HG03064 (cell line): ENCODE measurements around the gene UBE2U.
"Not testable (repeated sequence)": the region's sequence is repeated elsewhere in the genome, so short reads cannot be mapped to it uniquely, and the experiment has no call there.

Experiments used
- ATAC-seq: cut with Tn5 transposase; IDR thresholded peaks from one replicate; pipeline ENCODE4 v1.9.1; 2021; ENCODE audit warnings: low read depth; ENCODE audit not compliant: unreplicated experiment

Gene UBE2U

GRCh38 chr1:64235910-64236309, 32.5 kb downstream of the UBE2U start:
- ATAC-seq, result no peak

GRCh38 chr1:64236541-64236954, 33.1 kb downstream of the UBE2U start:
- ATAC-seq, result no peak

- ATAC-seq, result not testable (repeated sequence)
These were observed 36.1 kb downstream of the UBE2U start for GRCh38 chr1:64239519-64239918.

GRCh38 chr1:64240206-64240605, 36.8 kb downstream of the UBE2U start:
- no peak for ATAC-seq

GRCh38 chr1:64241069-64241468, 37.6 kb downstream of the UBE2U start:
- ATAC-seq, result no peak

- no peak for ATAC-seq
These were observed 39.7 kb downstream of the UBE2U start for GRCh38 chr1:64242895-64243756.

- no peak for ATAC-seq
These were observed 40.3 kb downstream of the UBE2U start for GRCh38 chr1:64243757-64244080.

- ATAC-seq, result no peak
These were observed 42.1 kb downstream of the UBE2U start for GRCh38 chr1:64245495-64245894.

- no peak for ATAC-seq
These were observed 43.0 kb downstream of the UBE2U start for GRCh38 chr1:64246294-64246917.

- ATAC-seq, result no peak
These were observed 44.6 kb downstream of the UBE2U start for GRCh38 chr1:64248065-64248464.

- ATAC-seq, result not testable (repeated sequence)
These were observed 47.0 kb downstream of the UBE2U start for GRCh38 chr1:64250472-64250871.

- ATAC-seq, result no peak
These were observed 48.5 kb downstream of the UBE2U start for GRCh38 chr1:64251971-64252370.

- not testable (repeated sequence) for ATAC-seq
These were observed 53.8 kb downstream of the UBE2U start for GRCh38 chr1:64257233-64257632.

- not testable (repeated sequence) for ATAC-seq
These were observed 55.0 kb downstream of the UBE2U start for GRCh38 chr1:64258444-64258843.

GRCh38 chr1:64263335-64263734, 59.9 kb downstream of the UBE2U start:
- ATAC-seq, result no peak

- ATAC-seq, result no peak
These were observed 60.4 kb downstream of the UBE2U start for GRCh38 chr1:64263856-64264255.

GRCh38 chr1:64265141-64265540, 61.7 kb downstream of the UBE2U start:
- ATAC-seq, result no peak

GRCh38 chr1:64266991-64267390, 63.6 kb downstream of the UBE2U start:
- no peak for ATAC-seq

GRCh38 chr1:64268653-64269557, 65.5 kb downstream of the UBE2U start:
- no peak for ATAC-seq

- ATAC-seq, result no peak
These were observed 66.1 kb downstream of the UBE2U start for GRCh38 chr1:64269558-64269884.

GRCh38 chr1:64280001-64280400, 76.6 kb downstream of the UBE2U start:
- ATAC-seq, result no peak
